Activated naive CD8-positive, alpha-beta T cell treated with anti-CD3 and anti-CD28 coated beads, Interleukin-2, amount 50 U/mL, for 16 hours (primary cell): ENCODE results near the gene CFAP74.
"Not testable (repeated sequence)": the region's sequence is repeated elsewhere in the genome, so short reads cannot be mapped to it uniquely, and the experiment has no call there.

Experiments used
- DNase-seq: peaks from one replicate; pipeline ENCODE4 v3.0.0-alpha.2; 2020; ENCODE audit warnings: low read depth, low spot score

Gene CFAP74

GRCh38 chr1:1954831-1955441 is 48.6 kb downstream of the CFAP74 start:
- DNase-seq, result no peak

GRCh38 chr1:1954015-1954414 is 49.6 kb downstream of the CFAP74 start:
- no peak for DNase-seq

GRCh38 chr1:1950940-1951339 is 52.6 kb downstream of the CFAP74 start:
- no peak for DNase-seq

- no peak for DNase-seq
These were observed 54.8 kb downstream of the CFAP74 start for GRCh38 chr1:1948783-1949182.

GRCh38 chr1:1947493-1947892 is 56.1 kb downstream of the CFAP74 start:
- DNase-seq, result no peak

- no peak for DNase-seq
These were observed 57.0 kb downstream of the CFAP74 start for GRCh38 chr1:1946540-1946939.

GRCh38 chr1:1945782-1946393 is 57.7 kb downstream of the CFAP74 start:
- no peak for DNase-seq

GRCh38 chr1:1943834-1944570 is 59.6 kb downstream of the CFAP74 start:
- peak; percentile 27 for DNase-seq

GRCh38 chr1:1942753-1943656 is 60.6 kb downstream of the CFAP74 start:
- no peak for DNase-seq

GRCh38 chr1:1941868-1942752 is 61.5 kb downstream of the CFAP74 start:
- no peak for DNase-seq

- no peak for DNase-seq
These were observed 62.3 kb downstream of the CFAP74 start for GRCh38 chr1:1941211-1941841.

- no peak for DNase-seq
These were observed 63.5 kb downstream of the CFAP74 start for GRCh38 chr1:1940123-1940425.

- no peak for DNase-seq
These were observed 64.1 kb downstream of the CFAP74 start for GRCh38 chr1:1939296-1940122.

- no peak for DNase-seq
These were observed 64.8 kb downstream of the CFAP74 start for GRCh38 chr1:1938613-1939295.

- DNase-seq, result no peak
These were observed 65.4 kb downstream of the CFAP74 start for GRCh38 chr1:1938276-1938573.

- DNase-seq, result no peak
These were observed 65.9 kb downstream of the CFAP74 start for GRCh38 chr1:1937549-1938275.

GRCh38 chr1:1937061-1937460 is 66.5 kb downstream of the CFAP74 start:
- DNase-seq, result no peak

GRCh38 chr1:1934848-1935247 is 68.7 kb downstream of the CFAP74 start:
- not testable (repeated sequence) for DNase-seq
